HS-5 (cell line): ENCODE measurements around the gene G3BP2.
"Not testable (repeated sequence)": the region's sequence is repeated elsewhere in the genome, so short reads cannot be mapped to it uniquely, and the experiment has no call there.

Source experiments
- DNase-seq: peaks from one replicate; pipeline ENCODE4 v3.0.0-alpha.2; 2012; ENCODE audit warnings: low read depth

Gene G3BP2

DNA sequence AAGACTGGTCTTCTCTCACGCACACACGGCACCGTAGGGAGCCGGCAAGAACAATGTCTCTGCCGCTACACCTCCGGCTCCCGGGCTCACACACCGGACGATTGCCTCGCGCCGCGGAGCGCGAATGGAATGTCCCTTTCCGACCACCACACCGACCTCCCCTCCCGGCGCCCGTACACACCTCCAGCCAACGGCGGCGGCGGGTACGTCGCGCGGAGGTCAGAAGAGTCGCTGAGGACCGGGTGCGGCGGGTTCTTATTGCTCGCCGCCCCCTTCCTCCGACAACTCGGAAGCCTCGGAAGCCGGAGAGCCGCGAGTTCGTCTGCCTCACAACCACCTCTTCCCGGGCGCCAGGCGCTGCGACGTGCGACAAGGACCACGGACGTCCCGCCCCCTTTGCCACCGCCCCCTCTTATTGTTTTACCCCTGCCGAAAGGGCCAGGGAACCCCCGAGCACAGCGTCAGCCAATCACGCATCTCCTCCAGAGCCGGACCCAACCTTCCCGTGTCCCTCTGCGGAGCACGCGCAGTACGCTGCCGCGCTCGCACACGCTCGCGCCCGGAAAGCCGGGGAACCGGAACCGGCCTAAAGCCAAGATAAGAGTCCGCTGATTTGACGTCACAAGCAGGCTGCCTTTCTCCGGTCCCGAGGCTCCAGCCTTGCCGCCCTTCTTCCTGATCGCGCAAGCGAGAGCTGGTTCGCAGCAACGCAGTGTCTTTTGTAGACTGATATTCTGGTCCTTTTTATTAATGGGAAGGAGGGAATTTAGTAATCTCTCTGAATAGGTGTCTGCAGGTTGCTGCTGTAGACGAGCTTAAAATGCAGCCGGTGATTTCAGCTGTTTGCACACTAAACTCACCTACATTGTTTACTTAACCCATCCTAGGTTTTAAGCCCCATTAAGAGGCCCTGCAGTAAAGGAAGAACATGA lies at the start of gene G3BP2:
Gene G3BP2, minus strand, starts transcription at position 385 of the 932 bp plus-strand sequence. CDS start 11,386 bp downstream, outside the sequence.
- peak; percentile 87 for DNase-seq

DNA sequence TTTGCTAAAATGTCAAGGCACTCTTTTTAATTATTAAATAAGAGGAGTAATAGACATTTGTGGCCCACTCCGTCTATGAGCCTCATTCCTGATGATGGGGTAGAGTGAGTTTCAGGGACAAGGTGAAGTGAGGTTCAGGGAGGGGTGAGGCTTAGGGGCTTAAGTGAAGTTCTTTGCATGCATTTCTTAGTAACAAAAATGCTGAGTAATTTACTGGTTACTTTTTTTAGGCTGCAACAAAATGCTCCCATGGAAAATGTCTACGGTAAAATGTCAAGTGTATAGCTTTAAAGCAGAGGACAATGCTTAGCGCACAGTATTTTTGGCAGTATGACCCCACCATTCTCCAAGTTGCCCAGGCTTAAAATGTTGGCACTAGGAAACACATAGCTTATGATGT lies 49.2 kb upstream of the G3BP2 start:
- no peak for DNase-seq

DNA sequence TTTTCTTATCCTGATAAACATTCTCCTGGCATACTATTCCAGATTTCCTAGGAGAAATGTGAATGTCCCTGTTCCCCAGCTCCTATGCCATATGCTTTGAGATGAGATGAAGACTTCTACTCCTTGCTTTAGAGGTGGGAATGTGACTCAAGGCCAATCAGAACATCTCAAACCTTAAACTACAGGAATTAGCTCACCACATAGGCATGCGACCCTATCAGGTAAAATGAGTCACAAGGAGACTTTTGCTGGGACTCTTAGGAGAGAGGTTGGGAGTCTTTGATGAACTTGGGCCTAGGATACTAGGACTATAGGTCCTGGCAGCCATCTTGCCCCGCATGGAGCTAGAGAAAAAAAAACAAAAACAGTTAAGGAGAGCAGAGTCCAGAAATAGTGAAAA lies 45.3 kb upstream of the G3BP2 start:
- DNase-seq, result no peak

DNA sequence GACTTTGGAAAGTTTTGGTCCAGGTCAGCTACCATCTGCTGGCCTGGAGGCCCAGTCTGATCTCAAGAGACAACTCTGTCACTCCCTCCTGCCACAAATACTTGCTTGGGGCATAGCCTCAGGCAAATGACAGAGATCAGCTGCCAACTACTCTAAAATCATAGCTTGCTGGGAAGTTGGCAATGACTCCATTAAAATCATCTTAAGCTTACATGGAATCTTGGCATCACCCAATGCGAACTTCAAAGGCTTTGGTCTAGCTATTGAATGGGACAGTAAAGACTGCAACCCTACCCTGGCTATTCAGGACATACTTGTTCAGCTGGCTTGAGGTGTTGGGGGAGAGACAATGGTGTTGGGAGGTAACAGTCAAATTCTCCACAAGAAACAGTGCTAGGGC lies 44.2 kb upstream of the G3BP2 start:
- DNase-seq, result no peak

DNA sequence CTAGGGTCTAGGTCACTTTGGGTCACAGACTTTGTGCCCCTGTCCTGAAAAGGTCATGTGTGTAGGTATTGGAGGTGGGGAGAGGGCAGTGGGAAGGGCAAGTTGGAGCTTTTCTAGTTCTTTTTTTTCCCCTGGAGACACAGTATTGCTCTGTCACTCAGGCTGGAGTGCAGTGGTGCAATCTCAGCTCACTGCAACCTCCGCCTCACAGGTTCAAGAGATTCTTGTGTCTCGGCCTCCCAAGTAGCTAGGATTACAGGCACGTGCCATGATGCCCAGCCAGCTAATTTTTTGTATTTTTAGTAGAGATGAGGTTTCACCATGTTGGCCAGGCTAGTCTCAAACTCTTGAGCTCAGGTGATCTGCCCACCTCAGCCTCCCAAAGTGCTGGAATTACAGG lies 42.8 kb upstream of the G3BP2 start:
- DNase-seq, result not testable (repeated sequence)

DNA sequence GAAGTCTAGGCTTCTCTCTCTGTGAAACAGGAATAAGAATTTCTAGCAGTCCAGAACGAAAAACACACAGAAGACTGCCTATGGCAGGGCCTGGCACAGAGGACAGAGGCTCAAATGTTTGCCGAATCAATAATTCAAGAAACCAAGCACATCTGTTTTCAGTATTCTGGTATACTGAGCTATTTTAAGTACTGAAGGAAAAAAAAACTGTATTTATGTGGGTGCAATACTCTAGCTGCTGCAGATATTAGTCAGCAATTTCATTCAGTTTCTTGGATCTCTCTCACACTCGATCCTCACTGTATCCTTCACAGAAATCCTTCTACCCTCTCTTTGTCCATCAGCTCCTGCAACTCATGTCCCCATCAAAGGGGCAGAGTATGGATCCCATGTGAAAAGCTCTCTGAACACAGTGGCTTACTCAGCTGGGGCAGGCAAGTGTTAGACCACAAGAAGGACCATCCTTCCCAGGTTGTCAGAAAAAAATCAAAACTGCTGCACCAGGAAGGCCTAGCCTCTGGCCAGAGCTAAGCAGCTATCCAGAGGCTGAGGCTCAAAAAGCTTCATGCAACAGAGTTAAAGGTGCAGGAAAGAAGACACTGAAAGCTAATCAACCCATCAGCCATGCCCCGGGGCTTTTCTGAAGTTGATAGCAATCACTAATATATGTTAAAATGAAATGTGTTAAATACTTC lies 42.0 kb upstream of the G3BP2 start:
- no peak for DNase-seq

DNA sequence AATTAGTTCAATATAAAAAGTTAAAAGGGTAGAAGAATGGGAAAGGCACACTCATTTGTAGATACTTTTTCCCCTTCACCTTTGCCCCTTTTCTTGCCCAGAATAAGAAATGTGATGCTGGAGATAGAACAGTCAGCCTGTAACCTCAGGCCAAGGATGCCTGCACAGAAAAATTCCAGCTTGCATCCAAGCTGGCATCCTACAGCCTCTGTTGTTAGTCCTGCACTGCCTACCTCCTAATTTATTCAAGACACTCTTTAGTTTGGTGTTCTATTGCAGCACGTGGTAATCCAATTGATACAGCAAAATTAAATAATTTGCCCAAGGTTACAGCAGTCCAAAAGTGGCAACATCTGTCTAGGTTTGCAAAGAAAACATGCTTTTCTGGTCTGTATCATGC lies 41.5 kb upstream of the G3BP2 start:
- no peak for DNase-seq

DNA sequence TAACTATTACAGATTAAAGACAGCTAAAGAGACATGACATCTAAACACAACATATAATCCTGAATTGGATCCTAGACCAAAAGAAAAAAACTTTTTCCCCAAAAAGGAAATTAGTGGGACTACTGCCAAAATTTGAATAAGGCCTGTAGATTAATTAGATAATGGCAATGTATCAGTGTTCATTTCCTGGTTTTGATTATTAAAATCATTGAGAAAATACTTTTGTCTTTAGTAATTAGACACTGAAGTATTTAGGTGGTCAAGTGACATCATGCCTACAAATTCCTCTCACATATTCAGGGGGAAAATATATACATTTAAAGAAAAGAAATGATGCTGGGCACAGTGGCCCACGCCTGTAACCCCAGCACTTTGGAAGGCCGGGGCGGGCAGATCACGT lies 40.8 kb upstream of the G3BP2 start:
- DNase-seq, result no peak

DNA sequence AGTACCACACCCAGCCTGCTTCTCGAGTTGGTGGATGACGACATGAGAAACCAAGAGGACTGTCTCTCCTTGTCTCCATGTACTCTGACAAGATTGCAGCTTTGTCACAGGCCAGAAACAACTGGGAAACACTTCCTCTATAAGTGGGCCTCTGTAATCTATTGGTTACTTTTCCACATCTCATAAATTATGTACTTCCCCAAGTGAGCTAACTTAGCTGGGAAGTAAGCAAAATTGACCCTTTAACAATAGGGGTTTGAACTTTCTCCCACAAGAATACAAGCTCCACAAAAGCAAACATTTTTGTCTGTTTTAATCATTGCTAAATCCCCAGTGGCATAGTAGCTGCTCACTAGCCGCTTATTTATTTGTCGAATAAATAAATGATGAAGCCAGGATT lies 37.0 kb upstream of the G3BP2 start:
- no peak for DNase-seq

DNA sequence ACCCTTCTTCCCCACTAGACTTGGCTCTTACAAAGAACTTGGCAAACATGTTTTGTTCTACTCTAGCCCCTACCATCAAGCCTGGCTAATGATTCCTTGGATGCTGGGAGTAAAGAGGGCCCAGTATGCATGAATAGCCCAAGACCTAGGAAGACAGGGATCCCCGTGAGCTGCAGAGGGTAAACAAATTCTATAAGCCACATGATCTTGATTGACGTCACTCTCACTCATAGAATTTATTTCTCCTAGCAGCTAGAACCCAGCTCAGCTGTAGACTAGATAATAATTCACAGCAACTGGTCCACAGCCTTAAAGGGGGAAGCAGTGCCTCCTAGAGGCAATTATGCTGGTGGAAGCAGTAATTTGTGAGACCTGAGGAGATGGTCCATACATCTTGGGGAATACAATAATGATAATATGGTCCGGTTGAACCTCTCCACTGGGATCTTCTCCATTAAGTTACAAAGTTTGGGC lies 35.0 kb upstream of the G3BP2 start:
- DNase-seq, result no peak

DNA sequence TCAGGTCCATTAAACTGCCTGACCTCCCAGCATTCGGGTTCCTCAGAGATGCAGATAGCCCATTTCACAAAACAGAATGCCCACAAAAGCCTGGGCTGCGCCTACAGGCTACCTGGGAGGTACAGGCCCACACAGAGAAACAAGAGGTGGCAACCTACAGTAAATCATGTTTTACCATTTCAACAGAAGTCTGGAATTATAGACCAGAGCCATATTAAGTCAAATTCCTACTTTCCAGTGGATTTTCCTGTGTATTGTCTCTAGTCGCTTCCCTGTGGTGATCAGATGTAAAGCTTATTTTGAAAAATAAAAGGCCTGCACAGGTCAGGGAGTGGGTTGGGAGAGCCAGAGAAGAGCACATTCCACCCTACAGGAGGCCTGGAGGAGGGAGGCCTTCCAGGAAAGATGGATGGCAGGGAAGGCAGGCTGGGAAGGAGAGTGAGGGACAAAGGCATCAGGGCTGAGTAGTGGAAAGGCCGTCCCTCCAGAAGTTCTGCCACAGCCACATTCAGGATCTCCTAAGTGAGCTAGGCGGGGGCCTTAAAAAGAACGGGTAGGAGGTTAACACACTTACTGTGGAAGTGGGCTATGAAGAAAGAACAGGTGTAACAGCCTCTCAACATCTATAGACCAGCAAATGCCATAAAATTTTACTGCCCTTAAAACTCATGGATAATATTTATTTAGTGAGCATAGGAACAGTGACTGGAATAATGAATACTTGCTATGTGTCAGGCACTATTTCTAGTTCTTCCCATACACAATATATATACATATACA lies 32.2 kb upstream of the G3BP2 start:
- DNase-seq, result no peak

DNA sequence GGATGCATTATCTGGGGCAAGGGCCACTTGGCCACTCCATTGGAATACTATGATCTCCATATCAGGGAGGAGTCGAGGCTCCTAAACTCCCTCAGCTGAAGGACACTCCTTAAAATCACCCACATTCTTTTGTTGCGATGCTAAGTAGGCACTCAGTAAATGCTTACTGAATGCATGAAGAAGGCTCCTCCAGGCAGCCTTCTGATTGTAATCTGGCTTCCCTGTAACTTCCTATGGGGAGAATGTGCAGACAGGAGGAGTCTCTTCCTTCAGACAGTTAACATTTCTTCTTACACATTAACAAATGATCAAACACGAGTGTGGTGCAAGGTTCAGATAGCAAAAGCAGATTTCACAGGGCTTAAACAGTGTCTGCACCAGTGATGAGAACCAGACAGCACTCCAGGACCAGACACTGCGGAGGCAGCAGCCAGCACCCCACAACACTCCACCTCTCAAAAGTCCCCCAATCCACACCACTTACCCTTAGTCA lies 29.8 kb upstream of the G3BP2 start:
- no peak for DNase-seq

DNA sequence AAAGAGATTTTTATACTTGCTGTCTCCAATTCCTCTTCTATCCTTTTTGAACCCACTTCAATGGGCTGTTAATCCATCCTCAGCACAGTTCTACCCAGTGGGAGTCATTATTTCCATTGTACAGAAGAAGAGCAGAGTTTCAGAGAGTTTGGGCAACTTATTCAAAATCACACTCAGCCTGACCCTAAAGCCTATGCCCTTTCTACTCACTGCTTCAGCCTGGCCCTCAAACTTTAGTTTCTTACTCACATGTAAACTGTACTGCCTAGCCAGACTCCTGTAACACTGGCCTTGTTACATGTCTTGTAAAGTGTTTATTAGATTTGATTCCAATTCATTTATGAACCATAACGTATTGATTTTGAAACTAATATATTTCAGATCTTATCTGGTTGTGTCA lies 26.1 kb upstream of the G3BP2 start:
- no peak for DNase-seq

DNA sequence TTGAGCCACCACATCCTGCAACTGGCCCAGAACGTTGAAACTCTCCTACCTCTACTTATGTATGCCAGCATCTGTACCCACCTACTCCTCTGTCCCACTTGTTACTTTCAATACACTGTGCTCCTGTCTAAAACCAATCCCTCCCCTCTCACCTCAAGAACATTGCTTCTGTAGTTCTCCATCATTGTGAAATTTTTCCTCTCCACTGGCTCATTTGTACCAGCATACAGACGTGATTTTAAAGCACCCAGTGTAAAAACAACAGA lies 25.7 kb upstream of the G3BP2 start:
- DNase-seq, result no peak

DNA sequence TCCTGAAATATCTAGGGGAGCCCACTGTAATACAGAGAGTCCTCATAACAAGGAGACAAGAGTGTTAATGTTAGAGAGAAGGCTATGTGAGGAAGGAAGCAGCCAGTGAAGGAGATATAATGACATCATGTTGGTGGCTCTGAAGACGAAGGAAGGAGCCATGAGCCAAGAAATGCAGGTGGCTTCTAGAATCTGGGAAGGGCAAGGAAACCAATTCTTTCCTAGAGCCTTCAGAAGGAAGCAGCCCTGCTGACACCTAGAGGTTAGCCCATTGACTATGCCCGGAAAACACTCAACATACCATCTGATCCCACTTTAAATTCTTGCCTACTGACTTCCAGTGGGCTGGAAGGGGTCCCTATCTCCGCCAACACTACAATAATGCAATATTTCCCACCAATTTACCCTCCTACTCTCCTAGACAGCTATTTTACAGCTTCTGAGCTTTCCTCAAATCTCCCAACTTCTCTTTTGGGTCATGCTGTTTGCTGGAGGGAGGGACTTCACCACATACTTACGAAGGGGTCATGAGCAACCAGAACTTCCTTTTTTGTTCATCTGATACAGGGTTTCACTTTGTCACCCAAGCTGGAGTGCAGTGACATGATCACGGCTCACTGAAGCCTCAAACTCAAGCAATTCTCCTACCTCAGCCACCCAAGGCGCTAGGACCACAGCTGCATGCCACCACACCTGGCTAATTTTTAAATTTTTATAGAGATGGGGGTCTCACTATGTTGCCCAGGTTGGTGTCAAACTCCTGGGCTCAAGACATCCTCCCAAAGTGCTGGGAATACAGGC lies 25.2 kb upstream of the G3BP2 start:
- no peak for DNase-seq

DNA sequence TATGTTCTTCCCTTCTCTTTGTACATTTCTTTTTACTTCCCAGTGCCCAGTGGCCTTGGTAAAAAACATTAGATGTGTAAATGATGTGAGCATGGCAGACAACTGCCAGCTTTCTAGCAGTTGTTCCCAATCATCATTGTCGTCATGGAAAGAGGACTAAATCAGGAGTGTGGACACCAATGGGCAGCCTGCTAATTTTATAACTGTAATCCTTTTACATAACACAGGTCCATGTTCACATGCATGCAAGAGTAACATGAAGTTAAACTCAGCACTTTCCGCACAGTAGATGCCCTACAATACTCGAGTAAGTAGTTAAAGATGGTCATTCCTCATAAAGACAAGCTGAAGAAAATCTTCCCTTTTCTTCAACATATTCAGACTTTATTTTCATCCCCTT lies 23.4 kb upstream of the G3BP2 start:
- no peak for DNase-seq

DNA sequence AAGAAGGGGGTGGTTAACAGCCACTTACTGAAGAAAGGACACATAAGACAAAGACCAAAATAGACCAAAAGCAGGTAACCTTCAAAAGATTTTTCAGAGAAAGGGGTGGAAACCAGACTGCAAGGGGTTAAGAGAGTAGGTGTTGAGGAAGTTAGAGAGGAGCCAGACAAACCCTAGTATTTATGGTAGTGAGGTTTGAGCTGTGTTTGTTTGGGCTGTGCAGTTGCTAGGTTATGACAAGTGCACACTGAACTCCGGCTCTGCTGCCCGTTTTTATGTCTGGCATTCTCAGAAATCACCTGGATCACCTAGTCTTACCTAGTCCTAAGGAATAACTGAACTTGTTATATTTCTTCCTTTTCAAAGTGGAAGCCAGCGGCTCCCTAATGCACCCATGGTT lies 22.9 kb upstream of the G3BP2 start:
- no peak for DNase-seq

DNA sequence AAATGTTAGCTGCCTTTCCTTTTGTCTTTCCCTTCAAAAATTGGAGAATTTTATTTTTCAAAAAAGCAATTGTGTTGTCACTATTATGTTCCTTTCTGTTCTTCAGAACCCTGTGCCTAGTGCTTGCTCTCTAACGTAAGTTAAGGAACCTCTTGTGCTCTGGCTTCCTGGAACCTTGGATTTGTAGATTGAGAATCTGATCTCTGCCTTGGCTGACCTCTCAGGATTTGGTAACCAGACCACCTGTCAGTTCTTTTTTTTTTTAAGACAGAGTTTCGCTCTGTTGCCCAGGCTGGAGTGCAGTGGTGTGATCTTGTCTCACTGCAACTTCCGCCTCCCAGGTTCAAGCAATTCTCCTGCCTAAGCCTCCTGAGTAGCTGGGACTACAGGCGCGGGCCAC lies 18.9 kb upstream of the G3BP2 start:
- DNase-seq, result not testable (repeated sequence)

DNA sequence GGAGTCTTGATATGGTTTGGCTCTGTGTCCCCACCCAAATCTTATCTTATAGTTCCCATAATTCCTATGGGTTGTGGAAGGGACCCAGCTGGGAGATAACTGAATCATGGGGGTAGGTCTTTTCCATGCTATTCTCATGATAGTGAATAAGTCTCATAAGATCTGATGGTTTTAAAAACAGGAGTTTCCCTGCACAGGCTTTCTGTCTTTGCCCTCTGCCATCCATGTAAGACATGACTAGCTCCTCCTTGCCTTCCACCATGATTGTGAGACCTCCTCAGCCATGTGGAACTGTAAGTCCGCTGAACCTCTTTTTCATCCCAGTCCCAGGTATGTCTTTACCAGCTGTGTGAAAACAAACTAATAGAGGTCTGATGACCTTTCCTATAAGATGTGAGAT lies 13.9 kb upstream of the G3BP2 start:
- not testable (repeated sequence) for DNase-seq

DNA sequence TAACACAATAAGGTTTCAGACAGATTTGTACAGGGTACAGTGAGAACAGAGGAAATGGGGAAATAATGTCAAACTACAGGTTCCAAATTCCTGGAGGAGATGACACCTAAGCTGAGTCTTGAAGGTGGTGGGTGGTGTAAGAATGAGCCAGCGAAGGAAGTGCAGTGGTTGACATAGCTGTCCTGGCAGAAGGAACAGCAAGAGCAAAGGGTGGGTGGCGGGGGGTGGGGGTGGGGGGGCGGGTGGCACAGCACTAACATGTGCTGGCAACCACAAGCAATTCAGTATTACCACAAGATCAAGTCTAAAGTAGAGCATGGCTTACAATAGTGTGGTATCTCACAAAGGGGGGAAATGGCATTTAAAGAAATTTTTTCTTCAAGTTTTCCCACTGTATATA lies 13.1 kb upstream of the G3BP2 start:
- DNase-seq, result no peak

DNA sequence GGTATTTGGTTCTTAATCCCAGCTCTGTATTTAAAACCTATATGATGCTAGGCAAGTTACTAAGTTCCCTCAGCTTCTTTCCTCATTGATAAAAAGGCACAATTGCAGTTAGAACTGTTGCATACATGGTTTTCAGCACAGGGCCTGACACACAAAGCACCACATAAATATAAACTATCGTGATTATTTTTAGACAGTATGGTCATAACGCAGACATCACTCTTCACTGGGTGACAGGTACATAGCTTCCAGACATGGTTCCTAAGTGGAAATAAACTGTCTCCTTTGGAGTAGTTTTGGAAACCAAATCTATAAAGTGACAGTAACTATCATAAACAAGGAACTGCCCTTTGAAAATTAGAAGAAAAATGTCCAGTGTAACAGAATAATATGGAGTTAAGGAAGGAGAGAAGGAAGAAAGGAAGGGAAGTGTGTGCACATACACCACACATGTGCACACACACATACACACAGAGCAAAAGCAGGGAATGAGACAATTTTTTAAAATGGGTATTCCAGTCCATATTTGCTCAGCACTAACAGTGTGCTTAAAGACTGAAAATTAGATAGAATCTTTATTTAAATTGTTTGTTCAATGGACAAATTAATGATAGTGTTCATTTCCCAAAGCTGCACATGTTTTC lies 12.5 kb upstream of the G3BP2 start:
- DNase-seq, result no peak
